H1 (cell line): ENCODE measurements around the gene MRRF.

Source experiments
- EZH2 ChIP-seq: fragments of 200-600 bp; sonication (generic); IDR thresholded peaks from 2 replicates; pipeline ENCODE4 v1.7.1; 2012; ENCODE audit warnings: low read depth, mild to moderate bottlenecking, moderate library complexity, low read length, inconsistent platforms; ENCODE audit not compliant: severe bottlenecking
- POLR2A ChIP-seq, 2 experiments: IDR thresholded peaks; 1 replicate in 1 of 2; 2 replicates in 1 of 2; pipeline ENCODE4 v1.6.1; 2011; ENCODE audit warnings: low read depth in 2 of 2, low read length in 2 of 2, mild to moderate bottlenecking in 2 of 2; ENCODE audit errors: control extremely low read depth in 1 of 2
- POLR2AphosphoS5 ChIP-seq: IDR thresholded peaks from 2 replicates; pipeline ENCODE4 v1.6.1; 2011; ENCODE audit warnings: low read depth, low read length
- RAD21 ChIP-seq, 2 experiments: IDR thresholded peaks in 1 of 2; conservative IDR thresholded peaks in 1 of 2; 2 replicates each; pipeline ENCODE4 v1.6.1; 2011; ENCODE audit warnings: low read depth in 2 of 2, low read length in 2 of 2, improper control_type of control experiment in 1 of 2, inconsistent platforms in 1 of 2, mild to moderate bottlenecking in 1 of 2, moderate library complexity in 1 of 2

DNA sequence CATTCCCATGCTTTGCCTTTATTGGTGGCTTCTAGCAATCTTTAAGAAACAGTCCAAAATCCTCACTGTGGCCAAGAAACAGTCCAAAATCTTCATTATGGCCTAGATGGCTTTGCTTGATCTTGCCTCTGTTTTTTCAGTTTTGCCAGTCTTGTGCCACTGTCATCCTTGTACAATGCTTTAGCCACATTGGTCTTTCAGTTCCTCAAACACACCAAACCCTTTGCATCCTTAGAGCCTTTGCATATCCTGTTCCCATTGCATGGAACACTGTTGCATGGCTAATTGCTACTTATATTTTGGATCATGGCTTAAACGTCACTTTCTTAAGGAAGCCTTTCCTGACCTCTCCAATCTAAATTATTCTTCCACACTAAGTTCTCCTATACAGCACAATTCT lies 22.1 kb downstream of the MRRF start:
- TF ChIP-seq EZH2 (no peak), POLR2A (IDR thresholded peaks at IDR 0.05; ENCODE audit: control extremely low read depth in 1 of 2, low read depth in 2 of 2, low read length in 2 of 2) (no peak), RAD21 (IDR thresholded peaks at IDR 0.05 in 1 of 2, conservative IDR thresholded peaks at IDR 0.05 in 1 of 2; ENCODE audit: low read depth in 2 of 2, low read length in 2 of 2) (no peak), POLR2AphosphoS5 (no peak)
